ENCODE measurements around the gene SLC6A20. TPM values are rescaled to one million over a fixed set of nuclear protein-coding genes. Genes with fewer than 3 reads are reported as not detected.

Gene SLC6A20
- total RNA-seq, 1 donor: 0.10 TPM

GRCh38 chr3:45777111-45777745 is 19.1 kb downstream of the SLC6A20 start:
- Histone ChIP-seq H3K4me1 (ENCODE audit: insufficient read depth, low read length) (no peaks in the 10 kb centered on the region), H3K9me3 (ENCODE audit: low read depth, low read length) (no peaks in the 10 kb centered on the region), H3K4me3 (ENCODE audit: low read length) (no peak overlapping the region), H3K27me3 (ENCODE audit: insufficient read depth, low read length) (no peaks in the 10 kb centered on the region)

DNA sequence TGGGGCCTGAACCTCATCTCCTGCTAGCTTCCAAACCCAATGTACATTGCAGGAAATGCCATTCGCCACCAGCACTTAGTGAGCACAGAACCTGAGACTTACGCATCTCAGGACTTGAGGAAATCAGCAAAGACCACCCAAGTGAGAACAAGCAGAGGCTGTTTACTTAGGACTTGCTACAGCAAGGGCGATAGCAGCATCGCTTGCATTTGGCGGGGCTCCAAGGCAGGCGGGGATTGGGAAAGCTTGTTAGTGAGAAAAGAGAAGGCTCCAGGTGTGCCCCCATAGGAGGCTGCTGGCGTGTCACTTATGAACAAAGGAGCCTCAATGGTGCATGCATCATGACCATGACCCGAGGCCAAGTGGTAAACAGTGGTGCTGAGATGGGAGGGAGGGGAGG is 19.7 kb downstream of the SLC6A20 start:
- Histone ChIP-seq H3K9me3 (ENCODE audit: low read depth, low read length) (no peaks in the 10 kb centered on the region), H3K27me3 (ENCODE audit: insufficient read depth, low read length) (no peaks in the 10 kb centered on the region), H3K4me1 (ENCODE audit: insufficient read depth, low read length) (no peaks in the 10 kb centered on the region), H3K4me3 (ENCODE audit: low read length) (no peak overlapping the region)

- Histone ChIP-seq H3K4me1 (ENCODE audit: insufficient read depth, low read length) (no peaks in the 10 kb centered on the region), H3K9me3 (ENCODE audit: low read depth, low read length) (no peaks in the 10 kb centered on the region), H3K4me3 (ENCODE audit: low read length) (no peak overlapping the region), H3K27me3 (ENCODE audit: insufficient read depth, low read length) (no peaks in the 10 kb centered on the region)
These were observed 20.1 kb downstream of the SLC6A20 start for GRCh38 chr3:45776301-45776595.

GRCh38 chr3:45775571-45776300 is 20.6 kb downstream of the SLC6A20 start:
- Histone ChIP-seq H3K4me3 (ENCODE audit: low read length) (no peak overlapping the region), H3K27me3 (ENCODE audit: insufficient read depth, low read length) (no peaks in the 10 kb centered on the region), H3K4me1 (ENCODE audit: insufficient read depth, low read length) (no peaks in the 10 kb centered on the region), H3K9me3 (ENCODE audit: low read depth, low read length) (no peaks in the 10 kb centered on the region)

DNA sequence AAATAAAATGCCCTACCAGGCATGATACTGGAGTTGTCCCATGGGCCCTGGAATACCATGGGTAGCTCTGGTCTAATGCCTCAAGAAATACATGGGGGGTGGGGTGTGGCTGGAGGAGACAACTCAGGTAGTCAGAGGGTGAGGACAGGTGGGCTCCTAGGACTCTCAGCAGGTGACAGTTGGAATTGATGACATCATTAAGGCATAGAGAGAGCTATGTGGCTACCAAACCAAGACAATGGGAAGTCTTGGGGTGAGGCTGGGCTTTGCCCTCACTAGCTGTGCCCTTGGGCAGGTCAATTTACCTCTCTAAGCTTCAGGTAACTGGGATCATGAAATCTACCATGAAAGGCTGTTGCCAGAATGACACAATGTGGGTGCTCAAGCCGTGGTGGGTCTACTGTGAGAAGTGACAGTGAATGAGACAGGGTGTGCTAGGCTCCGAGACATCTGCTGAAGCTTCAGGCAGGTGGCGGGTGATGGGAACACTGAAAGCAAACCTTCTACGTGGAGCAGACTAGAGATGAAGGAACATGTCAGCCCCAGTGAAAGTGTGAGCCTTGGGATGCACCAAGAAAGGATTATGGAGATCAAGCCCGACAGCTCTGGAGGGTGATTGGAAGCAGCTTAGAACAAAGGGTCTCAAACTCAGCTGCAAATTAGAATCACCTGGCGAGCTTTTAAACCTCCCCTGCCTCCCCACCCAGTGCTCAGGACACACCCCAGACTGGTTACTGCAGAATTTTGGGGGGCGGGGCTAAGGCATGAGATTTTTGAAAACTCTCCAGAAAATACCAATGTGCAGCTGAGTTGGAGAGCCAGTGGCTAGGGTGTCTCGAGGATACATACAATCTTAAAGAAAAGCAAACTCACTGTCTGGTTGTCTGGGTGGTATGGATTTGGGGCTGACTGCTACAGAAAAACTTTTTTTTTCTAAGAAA is 21.5 kb downstream of the SLC6A20 start:
- H3K4me1 ChIP-seq (ENCODE audit: insufficient read depth, low read length): no peaks in the 10 kb centered on the region
- no peaks in the 10 kb centered on the region for H3K27me3 ChIP-seq (ENCODE audit: insufficient read depth, low read length)
- no peak overlapping the region for H3K4me3 ChIP-seq (ENCODE audit: low read length)
- H3K9me3 ChIP-seq (ENCODE audit: low read depth, low read length): no peaks in the 10 kb centered on the region

- no peaks in the 10 kb centered on the region for H3K27me3 ChIP-seq (ENCODE audit: insufficient read depth, low read length)
- H3K4me1 ChIP-seq (ENCODE audit: insufficient read depth, low read length): no peaks in the 10 kb centered on the region
- H3K4me3 ChIP-seq (ENCODE audit: low read length): no peak overlapping the region
- no peaks in the 10 kb centered on the region for H3K9me3 ChIP-seq (ENCODE audit: low read depth, low read length)
These were observed 22.5 kb downstream of the SLC6A20 start for GRCh38 chr3:45773714-45774449.

- no peaks in the 10 kb centered on the region for H3K9me3 ChIP-seq (ENCODE audit: low read depth, low read length)
- no peaks in the 10 kb centered on the region for H3K4me1 ChIP-seq (ENCODE audit: insufficient read depth, low read length)
- peaks cover 4% of the 10 kb centered on the region for H3K27me3 ChIP-seq (ENCODE audit: insufficient read depth, low read length)
- no peak overlapping the region for H3K4me3 ChIP-seq (ENCODE audit: low read length)
These were observed 23.3 kb downstream of the SLC6A20 start for GRCh38 chr3:45773072-45773471.

DNA sequence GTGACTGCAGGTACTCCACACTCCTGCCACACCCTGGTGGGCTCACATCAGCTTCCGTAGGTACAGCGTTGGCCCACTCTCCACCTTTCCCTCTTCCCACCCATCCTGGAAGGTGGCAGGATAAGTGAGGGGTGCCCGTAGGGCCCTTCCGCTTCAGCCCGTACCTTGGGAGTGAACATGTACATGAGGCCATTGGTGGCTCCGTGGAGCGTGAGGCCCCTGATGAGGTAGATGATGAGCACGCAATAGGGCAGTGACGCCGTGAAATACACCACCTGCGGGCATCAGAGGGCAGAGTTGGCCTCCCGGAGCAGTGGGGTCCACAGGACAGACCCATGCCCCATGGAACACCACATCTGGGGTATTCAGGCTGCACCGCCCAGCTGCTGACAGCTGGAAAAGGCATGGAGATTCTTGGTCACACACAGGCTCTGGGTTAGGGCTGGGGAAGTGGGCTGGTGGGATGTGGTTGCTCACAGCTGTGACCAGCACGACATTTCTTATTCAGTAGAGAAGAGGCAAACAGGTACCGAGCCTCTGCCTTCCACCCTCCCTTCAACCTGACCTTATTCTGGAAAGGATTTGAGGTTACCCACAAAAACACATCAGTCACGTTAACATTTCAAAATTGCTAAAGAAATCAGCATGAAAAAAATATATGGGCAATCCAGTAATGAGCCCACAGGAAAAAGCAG is 23.8 kb downstream of the SLC6A20 start:
- H3K4me1 ChIP-seq (ENCODE audit: insufficient read depth, low read length): no peaks in the 10 kb centered on the region
- no peaks in the 10 kb centered on the region for H3K9me3 ChIP-seq (ENCODE audit: low read depth, low read length)
- H3K4me3 ChIP-seq (ENCODE audit: low read length): no peak overlapping the region
- H3K27me3 ChIP-seq (ENCODE audit: insufficient read depth, low read length): peaks cover 4% of the 10 kb centered on the region

- Histone ChIP-seq H3K4me1 (ENCODE audit: insufficient read depth, low read length) (no peaks in the 10 kb centered on the region), H3K27me3 (ENCODE audit: insufficient read depth, low read length) (peaks cover 4% of the 10 kb centered on the region), H3K9me3 (ENCODE audit: low read depth, low read length) (no peaks in the 10 kb centered on the region), H3K4me3 (ENCODE audit: low read length) (no peak overlapping the region)
These were observed 24.5 kb downstream of the SLC6A20 start for GRCh38 chr3:45771831-45772230.

DNA sequence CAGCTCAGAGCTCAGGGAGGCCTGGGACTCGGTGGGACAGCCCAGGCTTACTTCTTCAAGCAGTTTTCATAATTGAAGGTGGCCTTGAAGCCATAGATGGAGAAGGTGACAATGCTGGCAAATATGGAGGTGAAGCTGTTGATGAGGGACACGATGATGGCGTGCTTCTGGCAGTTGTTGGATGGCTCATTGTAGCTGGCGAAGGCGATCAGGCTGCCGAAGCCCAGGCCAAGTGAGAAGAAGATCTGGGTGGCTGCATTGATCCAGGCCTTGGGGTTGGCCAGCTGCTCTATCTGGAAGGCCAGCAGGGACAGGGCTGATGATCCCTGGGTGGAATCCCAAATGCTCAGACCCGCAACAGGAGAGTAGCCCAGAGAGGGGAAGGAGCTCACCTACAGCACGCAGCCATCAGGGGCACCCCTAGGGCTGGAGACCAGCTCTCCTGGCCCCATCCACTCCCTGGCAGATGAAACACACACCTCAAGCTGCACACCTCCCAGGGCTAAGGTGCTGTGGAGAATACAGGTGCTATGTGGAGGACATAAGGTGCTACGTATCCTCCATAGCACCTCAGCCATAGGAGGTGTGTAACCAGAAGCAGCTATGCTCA is 25.1 kb downstream of the SLC6A20 start:
- Histone ChIP-seq H3K4me3 (ENCODE audit: low read length) (no peak overlapping the region), H3K27me3 (ENCODE audit: insufficient read depth, low read length) (peaks cover 4% of the 10 kb centered on the region), H3K9me3 (ENCODE audit: low read depth, low read length) (no peaks in the 10 kb centered on the region), H3K4me1 (ENCODE audit: insufficient read depth, low read length) (no peaks in the 10 kb centered on the region)

DNA sequence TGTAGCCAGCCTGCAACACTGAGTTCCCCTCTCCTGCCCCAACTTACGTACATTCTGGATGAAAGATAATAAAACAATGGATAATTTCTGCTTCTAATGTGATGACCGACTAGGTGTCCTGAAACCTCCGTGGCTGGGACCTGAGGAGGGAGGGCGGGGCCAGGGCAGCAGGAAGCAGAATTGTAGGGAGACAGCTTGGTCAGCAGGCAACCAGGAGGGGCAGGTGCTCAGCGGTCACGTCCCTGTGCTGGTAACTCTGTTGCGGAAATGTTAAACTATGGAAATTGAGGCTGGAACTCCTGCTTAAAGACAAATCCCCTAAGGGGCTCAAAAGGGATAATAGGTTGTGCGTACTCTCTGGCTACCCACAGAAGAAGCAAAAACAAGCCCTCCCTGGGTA is 30.4 kb downstream of the SLC6A20 start:
- peaks cover 4% of the 10 kb centered on the region for H3K27me3 ChIP-seq (ENCODE audit: insufficient read depth, low read length)
- H3K9me3 ChIP-seq (ENCODE audit: low read depth, low read length): no peaks in the 10 kb centered on the region
- no peak overlapping the region for H3K4me3 ChIP-seq (ENCODE audit: low read length)
- H3K4me1 ChIP-seq (ENCODE audit: insufficient read depth, low read length): no peaks in the 10 kb centered on the region

DNA sequence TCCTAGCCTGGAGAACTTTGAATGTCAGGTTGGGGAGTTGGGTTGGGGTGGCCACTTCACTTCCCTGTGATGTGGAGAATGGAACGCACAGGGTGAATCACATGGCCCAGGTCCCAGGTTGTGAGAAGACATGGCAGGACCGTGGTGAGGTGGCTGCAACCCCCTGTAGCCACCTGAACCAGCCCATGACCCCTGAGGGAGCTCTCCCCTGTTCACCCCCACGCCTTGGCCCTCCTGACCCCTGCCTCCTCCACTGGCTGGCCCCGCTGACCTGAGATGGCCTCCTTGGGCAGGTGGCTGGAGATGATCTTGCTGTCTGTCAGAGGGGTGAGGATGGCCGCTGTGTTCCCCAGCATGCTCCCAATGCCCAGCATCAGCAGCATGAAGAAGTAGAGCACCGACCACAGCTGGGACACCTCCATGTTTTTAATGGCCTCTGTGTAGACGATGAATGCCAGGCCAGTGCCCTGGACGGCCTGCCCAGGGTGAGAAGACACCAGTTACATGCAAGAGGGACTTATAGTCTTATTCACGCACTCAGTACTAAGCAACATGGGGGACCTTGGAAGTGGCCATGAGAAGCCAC is 31.0 kb downstream of the SLC6A20 start:
- no peaks in the 10 kb centered on the region for H3K9me3 ChIP-seq (ENCODE audit: low read depth, low read length)
- H3K4me3 ChIP-seq (ENCODE audit: low read length): no peak overlapping the region
- no peaks in the 10 kb centered on the region for H3K4me1 ChIP-seq (ENCODE audit: insufficient read depth, low read length)
- H3K27me3 ChIP-seq (ENCODE audit: insufficient read depth, low read length): peaks cover 4% of the 10 kb centered on the region

GRCh38 chr3:45763303-45763675 is 33.0 kb downstream of the SLC6A20 start:
- H3K27me3 ChIP-seq (ENCODE audit: insufficient read depth, low read length): peaks cover under 1% of the 10 kb centered on the region
- H3K4me3 ChIP-seq (ENCODE audit: low read length): no peak overlapping the region
- no peaks in the 10 kb centered on the region for H3K9me3 ChIP-seq (ENCODE audit: low read depth, low read length)
- no peaks in the 10 kb centered on the region for H3K4me1 ChIP-seq (ENCODE audit: insufficient read depth, low read length)
